Measurements from ENCODE around the gene CLEC3B. TPM values are rescaled to one million over a fixed set of nuclear protein-coding genes. Genes with fewer than 3 reads are reported as not detected.

The CLEC3B gene
- total and polyA plus RNA-seq, 10 of the 15 experiments (the other 5 are each of a cell fraction or from before 2014, with no cell fraction given): 0.23 TPM; not detected in 9

GRCh38 chr3:45002139-45002660 lies 23.9 kb upstream of the CLEC3B start (continued):
- TF ChIP-seq SMAD5 (IDR thresholded peaks at IDR 0.05; ENCODE audit: low read depth) (no peak), PAX5 (IDR thresholded peaks at IDR 0.05; ENCODE audit: borderline replicate concordance, low read depth, low read length) (no peak)
- TF ChIP-seq, protein P1, sequence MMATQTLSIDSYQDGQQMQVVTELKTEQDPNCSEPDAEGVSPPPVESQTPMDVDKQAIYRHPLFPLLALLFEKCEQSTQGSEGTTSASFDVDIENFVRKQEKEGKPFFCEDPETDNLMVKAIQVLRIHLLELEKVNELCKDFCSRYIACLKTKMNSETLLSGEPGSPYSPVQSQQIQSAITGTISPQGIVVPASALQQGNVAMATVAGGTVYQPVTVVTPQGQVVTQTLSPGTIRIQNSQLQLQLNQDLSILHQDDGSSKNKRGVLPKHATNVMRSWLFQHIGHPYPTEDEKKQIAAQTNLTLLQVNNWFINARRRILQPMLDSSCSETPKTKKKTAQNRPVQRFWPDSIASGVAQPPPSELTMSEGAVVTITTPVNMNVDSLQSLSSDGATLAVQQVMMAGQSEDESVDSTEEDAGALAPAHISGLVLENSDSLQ (IDR thresholded peaks at IDR 0.05): no peak

DNA sequence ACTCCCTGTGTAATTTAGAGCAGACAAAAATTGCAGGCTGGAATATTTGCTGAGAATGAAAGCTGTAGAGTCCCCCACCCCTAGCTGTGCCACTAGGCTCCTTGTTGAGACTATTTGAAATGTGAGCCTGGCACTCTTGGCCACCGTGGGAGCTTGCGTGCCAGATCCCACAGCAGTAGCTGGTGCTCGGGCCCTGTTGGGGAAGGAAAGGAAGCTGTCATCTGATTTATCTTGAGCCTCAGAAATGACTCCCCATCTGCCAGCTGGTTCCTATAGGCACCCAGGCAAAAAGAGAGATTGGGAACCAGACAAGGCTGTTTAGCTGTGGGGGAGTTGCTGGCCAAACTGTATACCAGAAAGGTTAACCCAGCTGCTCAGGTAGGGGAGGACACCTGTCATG lies 23.4 kb upstream of the CLEC3B start:
- H3K4me3 ChIP-seq: no peak overlapping the region
- ChIA-PET RAD21 (ENCODE audit: unreplicated experiment) (interaction anchor here (0.8 kb wide), 2 partner anchors 19 to 21 kb away, joined by 3 read pairs; no protein-coding TSS in a partner anchor), SMC1A (ENCODE audit: uncharacterized antibody, unreplicated experiment) (interaction anchor here (1.7 kb wide), 1 partner anchor 9 kb away, joined by 7 read pairs; no protein-coding TSS in a partner anchor), CTCF (interaction anchor here (0.6 to 1.5 kb wide), 4 partner anchors 14 to 539 kb away, joined by 3 to 4 read pairs (median 4); no protein-coding TSS in a partner anchor), POLR2A (no interaction called here)
- no peak for ATAC-seq
- H2AFZ ChIP-seq (ENCODE audit: control insufficient read depth, low read depth, low read length): no peak overlapping the region
- intact Hi-C loops (cut with micrococcal nuclease; ENCODE audit: unreplicated experiment): no loop called here
- no peak for DNase-seq (ENCODE audit: low read depth, low spot score)
- no peaks in the 10 kb centered on the region for H3K4me1 ChIP-seq (ENCODE audit: control insufficient read depth, insufficient read depth, low read length)
- H3K4me2 ChIP-seq (ENCODE audit: control insufficient read depth, insufficient read depth): no peak overlapping the region
- WGBS (ENCODE audit: insufficient coverage, insufficient replicate concordance, low lambda C conversion rate, missing lambda C conversion rate): 100% methylated on average over 3 of the region's 3 CpGs
- in situ Hi-C loops (cut with MboI): no loop called here
- H3K79me2 ChIP-seq (ENCODE audit: control insufficient read depth, insufficient read depth, low read length): no peaks in the 10 kb centered on the region
- TF ChIP-seq NRF1 (conservative IDR thresholded peaks at IDR 0.05; ENCODE audit: low read depth, low read length): no peak
- no peak for TF ChIP-seq MTA3 (IDR thresholded peaks at IDR 0.05; ENCODE audit: borderline replicate concordance, low read length)
- TF ChIP-seq IRF3 (IDR thresholded peaks at IDR 0.05): no peak
- no peak for TF ChIP-seq ZNF217 (IDR thresholded peaks at IDR 0.05)
- TF ChIP-seq ZZZ3 (IDR thresholded peaks at IDR 0.05; ENCODE audit: control insufficient read depth, insufficient read length, low read depth): no peak
- TF ChIP-seq POU2F2 (IDR thresholded peaks at IDR 0.05; ENCODE audit: borderline replicate concordance, low read depth, low read length): no peak
- no peak for TF ChIP-seq KAT2A (conservative IDR thresholded peaks at IDR 0.05; ENCODE audit: control insufficient read depth, low read depth, low read length)
- no peak for TF ChIP-seq ZNF207 (IDR thresholded peaks at IDR 0.05; ENCODE audit: borderline replicate concordance)
- no peaks in the 10 kb centered on the region for H4K20me1 ChIP-seq (ENCODE audit: control insufficient read depth, insufficient read depth)
- BruUV-seq (replicated peaks): TSS peak; percentile 24
- H3K9me3 ChIP-seq (replicated peaks; ENCODE audit: control insufficient read depth, insufficient read depth, low read length): no peaks in the 10 kb centered on the region
- H3K36me3 ChIP-seq (ENCODE audit: control insufficient read depth in 2 of 2, insufficient read depth in 2 of 2, low read length in 1 of 2): peaks cover 23 to 47% of the 10 kb centered on the region in 2 experiments
- H3K9ac ChIP-seq (ENCODE audit: control insufficient read depth, insufficient read depth, low read length): no peak overlapping the region
- no peak overlapping the region for H3K27ac ChIP-seq (ENCODE audit: control insufficient read depth, insufficient read depth)
- FAIRE-seq: no peak
- H3K27me3 ChIP-seq (replicated peaks in 1 of 2; ENCODE audit: control insufficient read depth in 2 of 2, insufficient read depth in 2 of 2, low read length in 1 of 2): no peaks in the 10 kb centered on the region
